ENCODE measurements around the gene BCL7B.
"Not testable (repeated sequence)": the region's sequence is repeated elsewhere in the genome, so short reads cannot be mapped to it uniquely, and the experiment has no call there.

BCL7B gene

GRCh38 chr7:73519867-73520672 lies 37.4 kb downstream of the BCL7B start:
- DNase-seq (ENCODE audit: low read depth in 1 of 2, low spot score in 1 of 2) = peak in 1 of 2 experiments; percentile 53
- TF ChIP-seq JUND (IDR thresholded peaks at IDR 0.05; ENCODE audit: low read depth) = no peak
- in situ Hi-C loops (cut with HindIII; ENCODE audit: low pct_unique_long_range_greater_than_20kb, low sequenced_read_pairs) = no loop called here

- TF ChIP-seq JUND (IDR thresholded peaks at IDR 0.05; ENCODE audit: low read depth) = no peak
- in situ Hi-C loops (cut with HindIII; ENCODE audit: low pct_unique_long_range_greater_than_20kb, low sequenced_read_pairs) = no loop called here
- DNase-seq (ENCODE audit: low read depth in 1 of 2, low spot score in 1 of 2) = no peak
These were observed 39.0 kb downstream of the BCL7B start for GRCh38 chr7:73518470-73518869.

- in situ Hi-C loops (cut with HindIII; ENCODE audit: low pct_unique_long_range_greater_than_20kb, low sequenced_read_pairs) = no loop called here
- no peak for DNase-seq (ENCODE audit: low read depth in 1 of 2, low spot score in 1 of 2)
- no peak for TF ChIP-seq JUND (IDR thresholded peaks at IDR 0.05; ENCODE audit: low read depth)
These were observed 40.1 kb downstream of the BCL7B start for GRCh38 chr7:73517241-73517995.

- in situ Hi-C loops (cut with HindIII; ENCODE audit: low pct_unique_long_range_greater_than_20kb, low sequenced_read_pairs) = no loop called here
- DNase-seq (ENCODE audit: low read depth in 1 of 2, low spot score in 1 of 2) = peak in 1 of 2 experiments; percentile 19
These were observed 42.3 kb downstream of the BCL7B start for GRCh38 chr7:73515178-73515577.

GRCh38 chr7:73512018-73512780 lies 45.3 kb downstream of the BCL7B start:
- DNase-seq (ENCODE audit: low read depth in 1 of 2, low spot score in 1 of 2) = no peak
- no peak for TF ChIP-seq JUND (IDR thresholded peaks at IDR 0.05; ENCODE audit: low read depth)
- in situ Hi-C loops (cut with HindIII; ENCODE audit: low pct_unique_long_range_greater_than_20kb, low sequenced_read_pairs) = no loop called here

More at GRCh38 chr7:73515178-73515577, 42.3 kb downstream of the BCL7B start:
- no peak for TF ChIP-seq JUND (IDR thresholded peaks at IDR 0.05; ENCODE audit: low read depth)

GRCh38 chr7:73509463-73509862 lies 48.0 kb downstream of the BCL7B start:
- in situ Hi-C loops (cut with HindIII; ENCODE audit: low pct_unique_long_range_greater_than_20kb, low sequenced_read_pairs) = no loop called here
- TF ChIP-seq JUND (IDR thresholded peaks at IDR 0.05; ENCODE audit: low read depth) = no peak
- DNase-seq (ENCODE audit: low read depth in 1 of 2, low spot score in 1 of 2) = no peak

- in situ Hi-C loops (cut with HindIII; ENCODE audit: low pct_unique_long_range_greater_than_20kb, low sequenced_read_pairs) = no loop called here
- DNase-seq (ENCODE audit: low read depth in 1 of 2, low spot score in 1 of 2) = no peak
- TF ChIP-seq JUND (IDR thresholded peaks at IDR 0.05; ENCODE audit: low read depth) = no peak
These were observed 49.9 kb downstream of the BCL7B start for GRCh38 chr7:73507556-73507955.

- TF ChIP-seq JUND (IDR thresholded peaks at IDR 0.05; ENCODE audit: low read depth) = no peak
- no peak for DNase-seq (ENCODE audit: low read depth in 1 of 2, low spot score in 1 of 2)
- in situ Hi-C loops (cut with HindIII; ENCODE audit: low pct_unique_long_range_greater_than_20kb, low sequenced_read_pairs) = no loop called here
These were observed 52.6 kb downstream of the BCL7B start for GRCh38 chr7:73504920-73505319.

GRCh38 chr7:73504017-73504416 lies 53.5 kb downstream of the BCL7B start:
- TF ChIP-seq JUND (IDR thresholded peaks at IDR 0.05; ENCODE audit: low read depth) = no peak
- DNase-seq (ENCODE audit: low read depth in 1 of 2, low spot score in 1 of 2) = no peak
- in situ Hi-C loops (cut with HindIII; ENCODE audit: low pct_unique_long_range_greater_than_20kb, low sequenced_read_pairs) = no loop called here

GRCh38 chr7:73503229-73503628 lies 54.3 kb downstream of the BCL7B start:
- DNase-seq (ENCODE audit: low read depth in 1 of 2, low spot score in 1 of 2) = no peak
- TF ChIP-seq JUND (IDR thresholded peaks at IDR 0.05; ENCODE audit: low read depth) = no peak
- in situ Hi-C loops (cut with HindIII; ENCODE audit: low pct_unique_long_range_greater_than_20kb, low sequenced_read_pairs) = no loop called here

- no peak for DNase-seq (ENCODE audit: low read depth in 1 of 2, low spot score in 1 of 2)
- in situ Hi-C loops (cut with HindIII; ENCODE audit: low pct_unique_long_range_greater_than_20kb, low sequenced_read_pairs) = no loop called here
- no peak for TF ChIP-seq JUND (IDR thresholded peaks at IDR 0.05; ENCODE audit: low read depth)
These were observed 60.9 kb downstream of the BCL7B start for GRCh38 chr7:73496626-73497025.

- in situ Hi-C loops (cut with HindIII; ENCODE audit: low pct_unique_long_range_greater_than_20kb, low sequenced_read_pairs) = not testable (repeated sequence)
These were observed 62.0 kb downstream of the BCL7B start for GRCh38 chr7:73495507-73495906.

GRCh38 chr7:73489976-73490375 lies 67.5 kb downstream of the BCL7B start:
- TF ChIP-seq JUND (IDR thresholded peaks at IDR 0.05; ENCODE audit: low read depth) = no peak
- in situ Hi-C loops (cut with HindIII; ENCODE audit: low pct_unique_long_range_greater_than_20kb, low sequenced_read_pairs) = no loop called here
- no peak for DNase-seq (ENCODE audit: low read depth in 1 of 2, low spot score in 1 of 2)

More at GRCh38 chr7:73495507-73495906, 62.0 kb downstream of the BCL7B start:
- DNase-seq (ENCODE audit: low read depth in 1 of 2, low spot score in 1 of 2) = not testable (repeated sequence)
